WTC11 (cell line): Measurements from ENCODE around the gene DDX51. TPM values are rescaled to one million over a fixed set of nuclear protein-coding genes. Genes with fewer than 3 reads are reported as not detected.

Experiments used
- ATAC-seq: fragments of 200-7000 bp; cut with Tn5 transposase; 2 replicates; pipeline ENCODE4 v1.10.0; 2021; ENCODE audit warnings: mild to moderate bottlenecking, moderate library complexity
- CTCF ChIA-PET: fragments of 300-600 bp; sonication (Branson Sonifier 250); formaldehyde crosslinking; loops from one replicate; lab custom pipeline; 2021; ENCODE audit warnings: antibody characterized with exemption; lab: Charles Lee
- POLR2A ChIA-PET: fragments of 350-600 bp; sonication (Branson Sonifier 250); formaldehyde crosslinking; loops from one replicate; lab custom pipeline; 2021; ENCODE audit warnings: antibody characterized with exemption; lab: Charles Lee
- DNase-seq: peaks from one replicate; pipeline ENCODE4 v3.0.0; 2021; ENCODE audit warnings: low spot score
- H3K27ac Mint-ChIP-seq: 2 replicates; pipeline ENCODE4 v1.8.0; 2021; ENCODE audit warnings: mixed read lengths
- H3K27me3 Mint-ChIP-seq: 2 replicates; pipeline ENCODE4 v1.8.0; 2021; ENCODE audit warnings: low read depth, mild to moderate bottlenecking, moderate library complexity, mixed read lengths
- H3K36me3 Mint-ChIP-seq: 2 replicates; pipeline ENCODE4 v1.8.0; 2021; ENCODE audit warnings: mixed read lengths
- H3K4me1 Mint-ChIP-seq: 2 replicates; pipeline ENCODE4 v1.8.0; 2022; ENCODE audit warnings: mixed read lengths
- H3K4me3 Mint-ChIP-seq: 2 replicates; pipeline ENCODE4 v1.8.0; 2021; ENCODE audit warnings: mild to moderate bottlenecking, moderate library complexity, mixed read lengths
- H3K9me3 Mint-ChIP-seq: 2 replicates; pipeline ENCODE4 v1.8.0; 2021; ENCODE audit warnings: mixed read lengths
- total RNA-seq: library from RNA; stranded (reverse); gene quantifications from 3 replicates; pipeline ENCODE4 v1.2.3, GENCODE V29; 2021
- TF ChIP-seq, protein P1 (sequence below): sonication (generic); formaldehyde crosslinking; IDR thresholded peaks from 2 replicates; pipeline ENCODE4 v1.8.0; 2022; ENCODE audit warnings: mild to moderate bottlenecking, missing genetic modification reagents

DDX51 gene
- total RNA-seq, 1 experiment from 2014 or later: 32.7 TPM

DNA sequence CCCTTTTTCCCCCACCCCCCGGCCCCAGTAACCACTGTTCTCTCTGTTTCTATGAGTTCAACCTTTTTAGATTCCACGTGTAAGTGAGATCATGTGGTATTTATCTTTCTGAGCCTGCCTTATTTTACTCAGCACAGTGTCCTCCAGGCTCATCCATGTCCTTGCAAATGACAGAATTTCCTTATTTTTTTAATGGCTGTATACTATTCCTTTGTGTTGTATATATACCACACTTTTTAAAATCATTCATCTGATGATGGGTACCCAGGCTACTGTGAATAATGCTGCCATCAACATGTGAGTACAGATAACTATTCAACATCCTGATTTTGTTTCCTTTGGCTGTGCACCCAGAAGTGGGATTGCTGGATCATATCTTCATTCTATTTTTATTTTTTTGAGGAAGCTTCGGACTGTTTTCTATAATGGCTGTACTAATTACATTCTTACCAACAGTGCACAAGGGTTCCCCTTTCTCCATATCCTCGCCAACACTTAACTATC lies 54.7 kb downstream of the DDX51 start:
- H3K4me3 Mint-ChIP-seq: no peak overlapping the region
- TF ChIP-seq, protein P1, sequence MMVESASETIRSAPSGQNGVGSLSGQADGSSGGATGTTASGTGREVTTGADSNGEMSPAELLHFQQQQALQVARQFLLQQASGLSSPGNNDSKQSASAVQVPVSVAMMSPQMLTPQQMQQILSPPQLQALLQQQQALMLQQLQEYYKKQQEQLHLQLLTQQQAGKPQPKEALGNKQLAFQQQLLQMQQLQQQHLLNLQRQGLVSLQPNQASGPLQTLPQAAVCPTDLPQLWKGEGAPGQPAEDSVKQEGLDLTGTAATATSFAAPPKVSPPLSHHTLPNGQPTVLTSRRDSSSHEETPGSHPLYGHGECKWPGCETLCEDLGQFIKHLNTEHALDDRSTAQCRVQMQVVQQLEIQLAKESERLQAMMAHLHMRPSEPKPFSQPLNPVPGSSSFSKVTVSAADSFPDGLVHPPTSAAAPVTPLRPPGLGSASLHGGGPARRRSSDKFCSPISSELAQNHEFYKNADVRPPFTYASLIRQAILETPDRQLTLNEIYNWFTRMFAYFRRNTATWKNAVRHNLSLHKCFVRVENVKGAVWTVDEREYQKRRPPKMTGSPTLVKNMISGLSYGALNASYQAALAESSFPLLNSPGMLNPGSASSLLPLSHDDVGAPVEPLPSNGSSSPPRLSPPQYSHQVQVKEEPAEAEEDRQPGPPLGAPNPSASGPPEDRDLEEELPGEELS (CRISPR knock-in tag): no peak
- no peaks in the 10 kb centered on the region for H3K27me3 Mint-ChIP-seq
- H3K27ac Mint-ChIP-seq: no peak overlapping the region
- peaks cover 4% of the 10 kb centered on the region; the same call in 1 of the 2 replicates for H3K9me3 Mint-ChIP-seq
- no peak for ATAC-seq
- ChIA-PET CTCF (no interaction called here), POLR2A (no interaction called here)
- DNase-seq: no peak
- peaks cover 12% of the 10 kb centered on the region for H3K4me1 Mint-ChIP-seq
- H3K36me3 Mint-ChIP-seq: peaks cover 50% of the 10 kb centered on the region

Other genes with a start within 250 kb of the DDX51 start
- 55.5 to 67.8 TPM (median 62.5 TPM) in 3 replicates for gene ULK1, start 249.7 kb downstream of the DDX51 start, total RNA-seq
- 76.2 to 97.4 TPM (median 85.2 TPM) in 3 replicates for gene PUS1, start 215.0 kb downstream of the DDX51 start, total RNA-seq
- 73.0 to 76.7 TPM (median 75.8 TPM) in 3 replicates for gene EP400, start 194.4 kb downstream of the DDX51 start, total RNA-seq
- gene NOC4L, start 138 bp upstream of the DDX51 start, total RNA-seq: 38.0 to 41.4 TPM (median 39.6 TPM) in 3 replicates
- gene GALNT9, start 185.3 kb upstream of the DDX51 start, total RNA-seq: 0.66 to 1.1 TPM (median 0.90 TPM) in 3 replicates